DMS53 treated with DMSO at 0.1 percent for 48 hours (cell line): Measurements from ENCODE around the gene NOPCHAP1.
"Not testable (repeated sequence)": the region's sequence is repeated elsewhere in the genome, so short reads cannot be mapped to it uniquely, and the experiment has no call there.

Experiments
- DNase-seq: peaks from one replicate; lab custom pipeline; 2025; ENCODE audit not compliant: unreplicated experiment; lab: John Stamatoyannopoulos, UW

NOPCHAP1 gene

GRCh38 chr12:104964167-104964855, 21.8 kb upstream of the NOPCHAP1 start:
- no peak for DNase-seq

- DNase-seq: no peak
Measured at GRCh38 chr12:104964856-104965205, 21.3 kb upstream of the NOPCHAP1 start.

DNA sequence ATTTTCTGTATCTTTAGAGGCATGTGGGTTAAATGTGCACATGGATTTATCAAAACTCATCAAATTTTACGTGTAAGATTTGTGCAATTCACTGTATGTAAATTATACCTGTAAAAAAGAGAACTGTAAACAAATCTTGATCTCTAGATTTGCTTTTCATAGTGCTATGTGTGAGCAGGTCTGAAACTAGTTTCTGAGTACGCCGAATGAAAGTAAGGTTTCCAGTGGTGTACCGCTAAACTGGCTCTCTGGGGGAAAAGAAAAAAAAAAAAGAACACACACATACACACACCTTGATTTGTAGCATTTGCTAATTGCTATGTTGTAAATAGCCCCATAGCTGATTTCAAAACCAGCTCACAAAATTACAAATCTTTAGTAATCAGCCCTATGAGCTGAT, 19.4 kb upstream of the NOPCHAP1 start:
- DNase-seq: no peak

DNA sequence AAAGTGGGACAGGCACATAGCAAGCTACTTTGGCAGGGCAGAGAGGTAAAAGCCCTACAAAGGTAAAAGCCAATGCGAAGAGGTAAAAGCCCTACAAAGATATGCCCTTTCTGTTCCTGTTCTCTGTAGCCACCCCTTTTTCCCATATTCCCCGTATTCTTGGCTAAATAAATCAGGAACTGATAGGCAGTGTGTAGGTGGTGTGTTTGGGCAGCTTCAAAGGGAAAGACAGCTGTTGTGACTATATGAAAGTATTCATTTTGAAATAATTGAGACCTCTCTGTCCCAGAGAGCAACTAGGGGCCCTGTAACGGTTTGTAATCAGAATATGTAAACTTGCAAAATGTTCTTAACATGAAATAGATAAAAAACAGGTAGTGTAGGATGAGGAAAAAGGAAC, 16.8 kb upstream of the NOPCHAP1 start:
- no peak for DNase-seq

DNA sequence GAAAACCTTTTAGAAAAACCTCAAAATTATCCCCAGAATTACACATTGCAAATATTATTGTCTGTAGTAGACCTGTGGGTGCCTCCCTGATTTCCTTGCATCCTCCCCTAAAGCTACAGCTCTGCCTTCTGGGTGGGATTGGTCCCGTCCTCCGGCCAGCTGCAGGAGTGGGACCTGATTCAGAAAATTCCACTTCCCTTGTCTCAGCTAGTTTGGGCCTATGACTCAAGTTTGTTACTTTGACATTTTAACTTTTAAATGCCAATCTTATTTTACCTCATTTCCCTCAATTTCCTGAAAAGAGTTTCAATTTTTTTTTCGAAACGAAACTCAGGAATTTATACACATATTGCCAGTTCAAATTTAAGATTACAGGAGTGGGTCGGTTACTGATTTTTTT, 14.8 kb upstream of the NOPCHAP1 start:
- no peak for DNase-seq

DNA sequence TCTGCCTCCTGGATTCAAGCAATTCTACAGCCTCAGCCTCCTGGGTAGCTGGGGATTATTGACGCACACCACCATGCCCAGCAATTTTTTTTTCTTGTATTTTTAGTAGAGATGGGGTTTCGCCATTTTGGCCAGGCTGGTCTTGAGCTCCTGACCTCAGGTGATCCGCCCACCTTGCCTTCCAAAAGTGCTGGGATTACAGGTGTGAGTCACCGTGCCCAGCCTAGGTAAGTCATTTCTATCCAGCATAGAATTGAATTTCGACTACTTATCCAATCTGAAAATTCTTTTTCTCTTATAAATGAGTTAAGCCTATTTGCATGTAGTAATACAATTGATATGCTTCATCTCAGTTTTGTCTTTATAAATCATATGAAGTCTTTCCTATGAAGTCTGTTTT, 12.9 kb upstream of the NOPCHAP1 start:
- no peak for DNase-seq

DNA sequence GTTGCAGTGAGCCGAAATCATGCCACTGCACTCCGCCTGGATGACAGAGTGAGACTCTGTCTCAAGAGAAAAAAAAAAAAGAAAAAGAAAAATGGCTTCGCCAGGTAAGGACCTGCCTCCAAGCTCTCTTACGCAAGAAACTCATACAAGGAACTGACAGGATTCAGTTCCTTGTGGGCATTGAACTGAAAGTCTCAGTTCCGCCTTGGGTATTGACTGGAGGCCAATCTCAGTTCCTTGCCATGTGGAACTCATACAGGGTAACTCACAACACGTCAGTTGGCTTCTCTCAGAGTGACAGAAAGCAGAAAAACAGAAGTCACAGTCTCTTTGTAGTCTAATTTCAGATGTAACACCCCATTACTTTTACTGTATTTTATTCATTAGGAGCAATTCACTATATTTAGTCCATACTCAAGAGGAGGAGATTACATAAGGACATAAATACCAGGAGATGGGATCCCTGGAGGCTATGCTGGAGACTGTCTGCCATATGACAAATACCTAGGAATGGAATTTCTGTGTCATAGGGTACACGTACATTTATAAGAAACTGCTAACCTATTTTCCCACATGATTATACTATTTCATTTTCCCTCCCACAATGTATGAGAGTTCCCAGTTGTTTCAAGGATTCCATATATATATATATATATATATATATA, 11.4 kb upstream of the NOPCHAP1 start:
- DNase-seq: no peak

DNA sequence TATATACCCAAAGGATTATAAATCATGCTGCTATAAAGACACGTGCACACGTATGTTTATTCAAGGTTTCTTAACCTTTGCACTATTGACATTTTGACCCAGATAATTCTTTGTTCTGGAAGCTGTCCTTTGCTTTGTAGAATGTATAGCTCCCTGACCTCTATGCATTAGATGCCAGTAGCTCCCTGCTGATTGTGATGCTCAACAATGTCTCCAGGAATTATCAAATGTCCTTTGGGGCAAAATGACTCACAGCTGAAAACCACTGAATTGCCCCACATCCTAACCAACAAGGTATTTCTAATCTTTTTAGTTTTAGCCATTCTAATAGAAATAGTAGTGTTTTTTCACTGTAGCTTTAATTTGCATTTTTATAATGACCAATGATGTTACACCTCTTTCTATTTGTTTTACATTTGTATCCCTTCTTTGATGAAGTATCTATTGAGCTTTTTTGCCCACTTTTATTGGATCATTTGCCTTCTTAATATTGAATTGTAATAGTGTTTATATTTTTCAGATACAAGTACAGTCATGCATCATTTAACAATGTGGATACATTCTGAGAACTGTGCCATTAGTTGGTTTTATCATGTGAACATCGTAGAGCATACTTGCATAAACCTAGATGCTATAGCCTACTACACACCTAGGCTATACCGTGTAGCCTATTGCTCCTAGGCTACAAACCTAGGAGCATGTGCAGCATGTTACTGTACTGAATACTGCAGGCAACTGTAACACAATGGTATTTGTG, 10.4 kb upstream of the NOPCHAP1 start:
- no peak for DNase-seq

GRCh38 chr12:104976703-104977102, 9.4 kb upstream of the NOPCHAP1 start:
- no peak for DNase-seq

DNA sequence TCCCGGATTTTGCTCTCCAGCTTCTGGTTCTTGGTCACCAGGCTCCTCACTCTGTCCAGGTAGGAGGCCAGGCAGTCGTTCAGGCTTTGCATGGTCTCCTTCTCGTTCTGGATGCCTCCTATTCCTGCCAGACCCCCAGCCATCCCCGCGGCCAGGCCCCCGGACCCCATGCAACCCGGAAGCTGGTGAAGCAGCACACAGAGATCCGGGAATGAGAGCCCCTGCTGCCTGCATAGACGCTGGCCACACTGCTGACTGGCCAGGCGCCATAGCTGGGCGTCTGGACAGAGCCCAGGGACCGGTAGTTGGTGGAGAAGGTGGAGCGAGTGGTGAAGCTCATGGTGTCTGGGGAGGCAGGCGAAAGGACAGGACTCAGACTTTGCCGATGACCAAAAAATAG, 8.4 kb upstream of the NOPCHAP1 start:
- not testable (repeated sequence) for DNase-seq

- DNase-seq: peak; percentile 35
Measured at GRCh38 chr12:104985206-104985605, 910 bp upstream of the NOPCHAP1 start.

DNA sequence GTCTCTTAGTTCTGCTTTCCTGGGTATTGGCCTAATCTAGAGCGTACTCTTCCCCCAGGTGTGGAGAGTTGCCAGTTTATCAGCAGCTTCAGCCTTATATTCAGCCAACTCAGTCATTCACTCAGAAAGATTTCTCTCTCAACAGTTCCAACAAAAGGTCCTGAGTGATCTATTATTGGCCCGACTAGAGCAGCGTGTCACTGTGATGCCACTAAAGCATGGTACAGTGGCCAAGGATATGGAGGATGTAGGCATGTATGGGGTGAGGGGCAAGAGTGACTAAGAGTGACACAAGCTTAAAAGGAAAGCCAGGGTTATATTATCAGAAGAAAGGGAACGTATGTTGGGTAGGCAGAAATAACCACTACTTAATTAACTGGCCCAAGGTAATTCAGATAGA, 4.8 kb downstream of the NOPCHAP1 start:
- no peak for DNase-seq

DNA sequence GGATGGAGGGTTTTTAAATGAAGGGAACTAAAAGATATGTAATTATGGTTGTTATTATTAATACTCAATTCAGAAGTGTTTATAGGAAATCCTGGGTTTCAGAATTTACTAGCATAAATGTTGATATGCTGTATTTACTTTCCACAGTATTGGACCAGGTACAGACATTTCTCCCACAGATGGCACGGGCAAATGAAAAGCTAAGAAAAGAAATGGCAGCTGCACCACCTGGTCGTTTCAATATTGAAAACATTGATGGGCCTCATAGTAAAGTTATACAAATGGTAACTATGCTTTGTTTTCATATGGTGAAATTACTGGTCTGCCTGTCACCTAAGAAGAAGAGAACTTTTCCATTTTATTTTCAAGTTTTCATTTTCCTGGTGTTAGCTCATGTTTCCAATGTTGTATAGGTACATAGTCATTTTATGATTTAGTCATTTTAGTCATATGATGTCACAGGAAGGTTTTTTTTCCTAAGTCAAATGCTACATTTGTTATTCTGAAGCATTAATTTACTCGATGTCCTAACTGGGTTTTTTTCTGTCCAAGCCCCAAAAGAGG, 5.5 kb downstream of the NOPCHAP1 start:
- DNase-seq: no peak

GRCh38 chr12:104994336-104994735, 8.2 kb downstream of the NOPCHAP1 start:
- DNase-seq: no peak

GRCh38 chr12:104997541-104997940, 11.4 kb downstream of the NOPCHAP1 start:
- no peak for DNase-seq

DNA sequence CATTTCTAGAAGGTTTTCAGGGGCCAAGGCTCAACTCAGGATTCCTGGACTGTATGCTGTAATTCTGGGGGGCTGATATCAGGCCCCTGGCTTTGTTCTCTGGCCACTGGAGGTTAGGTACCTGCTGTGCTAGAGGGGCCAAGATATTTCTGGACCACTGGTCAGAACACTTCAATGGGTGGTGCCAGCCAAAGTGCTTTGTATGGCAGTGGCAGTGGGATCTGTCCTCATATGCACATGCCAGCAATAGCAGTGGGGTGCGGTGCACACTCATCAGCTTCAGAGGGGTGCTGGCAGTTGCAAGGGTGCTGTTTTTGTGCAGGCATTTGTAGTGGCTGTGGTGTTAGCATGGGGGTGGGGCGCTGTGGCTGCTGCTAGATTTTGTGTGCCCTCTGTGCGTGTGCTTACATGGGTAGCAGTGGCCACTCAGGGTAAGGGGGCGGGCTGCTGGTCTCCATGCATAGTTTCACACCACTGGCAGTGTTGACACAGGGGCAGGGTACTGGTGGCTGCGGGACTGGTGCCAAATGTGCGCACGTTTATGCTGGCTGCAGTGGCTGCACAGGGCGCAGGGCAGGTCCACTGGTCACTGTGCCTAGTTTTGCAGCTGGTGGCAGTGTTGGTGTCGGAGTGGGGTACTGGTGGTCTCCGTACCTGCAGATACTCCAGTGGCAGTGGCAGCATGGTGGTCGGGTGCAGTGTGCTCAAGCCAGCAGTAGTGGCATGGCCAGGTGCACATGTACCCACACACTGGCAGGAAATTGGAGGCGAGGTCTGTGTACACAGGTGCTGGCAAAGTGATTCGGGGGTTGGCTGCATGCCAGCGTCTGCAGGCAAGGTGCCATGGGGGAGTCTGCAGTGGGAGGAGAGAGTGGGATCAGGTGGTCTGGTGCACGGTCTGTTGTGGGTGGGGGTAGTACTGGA, 12.6 kb downstream of the NOPCHAP1 start:
- DNase-seq: peak; percentile 89

DNA sequence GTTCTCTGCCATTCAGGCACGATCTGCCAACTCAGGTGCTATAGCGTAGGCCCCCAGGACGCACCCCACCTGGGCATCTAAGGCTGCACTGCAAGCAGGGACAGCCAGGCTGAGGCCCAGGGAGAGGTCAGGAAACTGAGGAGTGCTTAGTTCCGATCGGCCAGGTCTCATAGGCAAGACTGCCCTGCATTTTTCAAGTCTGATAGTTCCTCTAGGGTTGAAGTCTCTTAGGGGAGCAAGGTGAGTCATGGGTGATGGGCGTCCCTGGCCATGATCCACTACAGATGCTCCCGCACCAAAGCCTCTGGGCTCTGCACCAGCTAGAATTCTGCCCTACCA, 13.2 kb downstream of the NOPCHAP1 start:
- peak; percentile 83 for DNase-seq

GRCh38 chr12:105001476-105001875, 15.4 kb downstream of the NOPCHAP1 start:
- no peak for DNase-seq

DNA sequence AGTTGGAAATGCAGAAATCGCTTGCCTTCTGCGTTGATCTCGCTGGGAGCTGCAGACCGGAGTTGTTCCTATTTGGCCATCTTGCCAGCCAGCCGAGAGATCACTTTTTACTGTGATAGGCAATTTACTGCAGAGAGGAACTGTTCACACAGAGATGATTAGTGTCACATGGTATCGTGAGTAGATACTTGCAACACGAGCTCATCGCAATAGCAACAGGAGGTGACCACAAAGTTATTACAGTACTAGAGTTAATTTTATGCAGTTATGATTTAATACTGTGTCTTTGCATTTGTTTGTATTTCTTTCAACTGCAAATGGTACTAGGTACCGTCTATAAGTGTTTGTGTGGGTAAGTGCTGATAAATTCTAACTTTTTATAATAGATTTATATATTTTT, 27.8 kb downstream of the NOPCHAP1 start:
- DNase-seq: no peak

DNA sequence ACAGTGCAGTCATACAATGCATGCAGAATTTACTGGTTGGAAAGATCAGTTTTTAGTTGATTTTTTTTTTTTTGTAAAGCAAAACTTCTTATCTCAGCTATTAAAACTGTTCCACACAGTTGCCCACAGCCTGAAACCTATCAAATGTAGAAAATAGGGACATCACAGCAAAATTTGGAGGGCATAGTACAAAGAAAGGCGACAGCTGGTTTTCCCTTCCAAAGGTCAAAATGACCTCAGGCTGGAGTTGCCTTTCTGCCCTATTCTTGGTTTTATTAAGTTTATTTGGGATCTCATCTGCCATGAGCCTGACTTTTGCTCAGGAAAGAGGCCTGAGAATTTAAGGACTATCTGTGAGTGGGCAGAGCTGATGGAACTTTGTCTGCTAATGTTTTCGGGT, 28.5 kb downstream of the NOPCHAP1 start:
- DNase-seq: no peak

- DNase-seq: no peak
Measured at GRCh38 chr12:105015543-105015942, 29.4 kb downstream of the NOPCHAP1 start.
